NCI-H187 treated with DMSO at 0.1 percent for 48 hours (cell line): Measurements from ENCODE around the gene ENHO.

Experiments
- DNase-seq: peaks from one replicate; lab custom pipeline; 2025; lab: John Stamatoyannopoulos, UW

ENHO gene

DNA sequence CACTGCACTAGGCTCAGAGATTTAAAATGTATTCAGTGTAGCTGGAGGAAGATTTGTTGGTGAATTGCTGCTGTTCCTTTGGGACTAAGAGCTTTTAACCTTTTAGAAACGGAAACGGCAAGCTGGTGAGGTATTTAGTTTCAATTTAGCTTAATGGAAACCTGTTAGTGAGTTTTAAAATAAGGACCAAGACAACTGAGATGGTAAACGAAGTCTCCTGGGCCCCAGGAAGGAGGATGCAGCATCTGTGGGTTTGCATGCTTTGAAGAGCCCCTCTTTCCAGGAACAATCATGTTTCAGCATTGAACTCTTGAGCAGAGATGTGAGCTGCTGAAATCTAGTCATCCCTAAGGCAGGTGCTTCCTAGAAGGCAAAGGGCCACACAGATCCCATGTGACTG lies 47.7 kb downstream of the ENHO start:
- DNase-seq: no peak
